Smooth muscle cell (in vitro differentiated cells): ENCODE data around the gene MED15. TPM values are rescaled to one million over a fixed set of nuclear protein-coding genes. Genes with fewer than 3 reads are reported as not detected.

Experiments used
- DNase-seq: peaks from one replicate; lab custom pipeline; 2025; ENCODE audit not compliant: unreplicated experiment; lab: John Stamatoyannopoulos, UW
- H2AFZ ChIP-seq: fragments of 200-600 bp; sonication (generic); 2 replicates; pipeline ENCODE4 v1.6.0; 2016; ENCODE audit warnings: antibody characterized with exemption, low read depth, mild to moderate bottlenecking
- H3F3A ChIP-seq: fragments of 200-600 bp; sonication (generic); 2 replicates; pipeline ENCODE4 v1.6.0; 2017; ENCODE audit warnings: antibody characterized with exemption, low read depth
- H3K27ac ChIP-seq: fragments of 200-600 bp; sonication (generic); 2 replicates; pipeline ENCODE4 v1.5.1; 2016; ENCODE audit warnings: low read depth, mild to moderate bottlenecking
- H3K27me3 ChIP-seq: fragments of 200-600 bp; sonication (generic); 2 replicates; pipeline ENCODE4 v1.6.1; 2016; ENCODE audit warnings: low read depth, mild to moderate bottlenecking
- H3K36me3 ChIP-seq: fragments of 200-600 bp; sonication (generic); 2 replicates; pipeline ENCODE4 v1.5.1; 2016; ENCODE audit warnings: low read depth
- H3K4me1 ChIP-seq: fragments of 200-600 bp; sonication (generic); 2 replicates; pipeline ENCODE4 v1.5.1; 2016; ENCODE audit warnings: low read depth
- H3K4me2 ChIP-seq: fragments of 200-600 bp; sonication (generic); 2 replicates; pipeline ENCODE4 v1.6.0; 2016; ENCODE audit warnings: mild to moderate bottlenecking
- H3K4me3 ChIP-seq: fragments of 200-600 bp; sonication (generic); 2 replicates; pipeline ENCODE4 v1.5.1; 2016; ENCODE audit warnings: mild to moderate bottlenecking
- H3K79me2 ChIP-seq: fragments of 200-600 bp; sonication (generic); 2 replicates; pipeline ENCODE4 v1.6.0; 2016; ENCODE audit warnings: low read depth, mild to moderate bottlenecking
- H3K9ac ChIP-seq: fragments of 200-600 bp; sonication (generic); 2 replicates; pipeline ENCODE4 v1.6.0; 2016; ENCODE audit warnings: low read depth
- H3K9me3 ChIP-seq: fragments of 200-600 bp; sonication (generic); replicated peaks from 2 replicates; pipeline ENCODE4 v1.5.1; 2016; ENCODE audit warnings: low read depth
- H4K20me1 ChIP-seq: fragments of 200-600 bp; sonication (generic); 2 replicates; pipeline ENCODE4 v1.6.0; 2016; ENCODE audit warnings: low read depth
- CTCF ChIP-seq: fragments of 200-600 bp; sonication (generic); IDR thresholded peaks from 2 replicates; pipeline ENCODE4 v1.5.1; 2017; ENCODE audit warnings: borderline replicate concordance, mild to moderate bottlenecking, antibody characterized with exemption; ENCODE audit not compliant: insufficient read depth, poor library complexity, severe bottlenecking
- WGBS: methylation state at CpG from one replicate; pipeline ENCODE4 v1.1.7; 2016; ENCODE audit warnings: low lambda C conversion rate; 5-methylcytosine and 5-hydroxymethylcytosine counted together
- polyA plus RNA-seq: library from polyadenylated mRNA; unstranded; fragments of >200 nt; fragmentation: Nextera tagmentation; extraction: Ambion mirVana; gene quantifications from 2 replicates; pipeline ENCODE4 v1.2.1, GENCODE V29; 2016
- total RNA-seq: library from RNA; depleted of rRNA; stranded (reverse); fragments of >200 nt; gene quantifications from 2 replicates; pipeline ENCODE4 v1.2.3, GENCODE V29; 2014

MED15 gene
- total and polyA plus RNA-seq, 2 experiments from 2014 or later = 25.3 to 70.5 TPM

GRCh38 chr22:20606041-20606783 lies 98.8 kb downstream of the MED15 start:
- H3K27me3 ChIP-seq = no peaks in the 10 kb centered on the region
- no peaks in the 10 kb centered on the region for H4K20me1 ChIP-seq
- no peak overlapping the region for H3K27ac ChIP-seq
- peak; percentile 68 for TF ChIP-seq CTCF
- WGBS = 29% methylated on average over 13 of the region's 13 CpGs
- no peak overlapping the region for H3K4me3 ChIP-seq
- no peaks in the 10 kb centered on the region for H3K4me1 ChIP-seq
- H3K79me2 ChIP-seq = no peaks in the 10 kb centered on the region
- no peak overlapping the region for H3K4me2 ChIP-seq
- H3K36me3 ChIP-seq = no peaks in the 10 kb centered on the region
- H2AFZ ChIP-seq = no peak overlapping the region
- H3F3A ChIP-seq = no peaks in the 10 kb centered on the region
- DNase-seq = no peak
- no peak overlapping the region for H3K9ac ChIP-seq
- H3K9me3 ChIP-seq = no peaks in the 10 kb centered on the region

DNA sequence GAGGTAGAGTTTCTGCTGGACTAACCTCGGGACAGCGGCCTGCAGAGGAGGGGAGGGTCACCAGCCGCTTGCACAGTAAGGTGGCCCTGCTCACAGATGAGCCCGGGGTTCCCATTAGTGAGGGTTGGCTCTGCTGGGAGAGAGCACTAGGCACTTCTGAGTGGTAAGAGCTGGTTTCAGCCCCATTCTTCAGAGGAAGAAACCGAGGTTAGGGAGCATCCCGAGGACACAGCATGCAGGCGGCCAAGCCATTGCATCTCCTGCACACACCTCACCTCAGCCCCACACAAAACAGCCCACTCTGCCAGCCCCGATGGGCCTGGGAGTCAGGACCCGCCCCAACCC lies 99.3 kb downstream of the MED15 start:
- Histone ChIP-seq H3F3A (no peaks in the 10 kb centered on the region), H3K4me3 (no peak overlapping the region), H4K20me1 (no peaks in the 10 kb centered on the region), H3K27me3 (no peaks in the 10 kb centered on the region), H3K36me3 (no peaks in the 10 kb centered on the region), H2AFZ (no peak overlapping the region), H3K9ac (no peak overlapping the region), H3K79me2 (no peaks in the 10 kb centered on the region), H3K9me3 (no peaks in the 10 kb centered on the region), H3K4me1 (no peaks in the 10 kb centered on the region), H3K27ac (no peak overlapping the region), H3K4me2 (no peak overlapping the region)
- WGBS = 89% methylated on average over 9 of the region's 9 CpGs
- TF ChIP-seq CTCF = no peak
- no peak for DNase-seq

DNA sequence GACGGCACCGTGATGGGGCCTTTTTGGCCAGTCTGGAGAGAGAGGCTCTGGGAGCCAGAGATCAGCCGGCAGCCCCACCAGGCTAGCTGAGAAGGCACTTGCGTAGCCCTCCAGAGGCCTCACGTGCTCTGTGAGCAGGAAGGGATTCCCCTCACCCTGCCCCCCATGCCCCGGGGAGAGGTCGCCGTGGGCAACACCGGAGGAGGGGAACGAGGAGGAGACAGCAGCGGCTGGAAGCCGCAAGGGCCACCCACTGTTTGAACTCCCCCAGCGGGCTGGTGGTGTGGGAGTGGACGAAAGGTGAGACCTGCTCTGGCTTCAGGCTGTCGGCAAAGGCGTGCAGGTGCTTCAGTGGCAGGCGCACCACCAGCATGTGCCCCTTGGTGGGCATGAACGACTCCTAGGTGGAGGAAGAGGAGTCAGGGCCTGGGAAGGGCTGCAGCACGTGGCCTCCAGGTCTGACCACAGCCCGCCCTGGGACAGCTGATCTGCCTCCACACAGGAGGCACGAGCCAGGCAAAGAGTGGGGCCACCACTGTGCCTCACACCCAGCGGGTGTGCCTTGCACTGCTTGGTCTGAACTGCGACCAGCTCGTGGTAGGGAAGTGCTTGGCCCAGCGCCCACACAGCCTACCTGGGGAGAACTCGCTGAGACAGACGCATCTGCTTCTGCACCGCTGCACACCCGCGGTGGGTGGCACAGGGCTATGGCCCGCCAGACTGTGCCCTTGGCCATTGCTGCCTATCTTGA lies 99.9 kb downstream of the MED15 start:
- H4K20me1 ChIP-seq = no peaks in the 10 kb centered on the region
- no peaks in the 10 kb centered on the region for H3K79me2 ChIP-seq
- no peak overlapping the region for H3K27ac ChIP-seq
- WGBS = 68% methylated on average over 31 of the region's 31 CpGs
- no peaks in the 10 kb centered on the region for H3K9me3 ChIP-seq
- H3K4me3 ChIP-seq = no peak overlapping the region
- H3K36me3 ChIP-seq = no peaks in the 10 kb centered on the region
- DNase-seq = no peak
- no peaks in the 10 kb centered on the region for H3K27me3 ChIP-seq
- H3F3A ChIP-seq = no peaks in the 10 kb centered on the region
- H3K4me1 ChIP-seq = no peaks in the 10 kb centered on the region
- H3K9ac ChIP-seq = no peak overlapping the region
- no peak overlapping the region for H3K4me2 ChIP-seq
- H2AFZ ChIP-seq = no peak overlapping the region
- no peak for TF ChIP-seq CTCF
